Fibroblast of villous mesenchyme (primary cell): Measurements from ENCODE around the gene PARVA. TPM values are rescaled to one million over a fixed set of nuclear protein-coding genes. Genes with fewer than 3 reads are reported as not detected.

Experiments used
- DNase-seq: peaks from one replicate; pipeline ENCODE4 v3.0.0-alpha.2; 2010; ENCODE audit warnings: low read depth
- H3K4me3 ChIP-seq: 2 replicates; pipeline ENCODE4 v1.5.1; 2011; ENCODE audit warnings: low read depth, mild to moderate bottlenecking, low read length
- total RNA-seq: library from RNA; depleted of rRNA; stranded (reverse); fragments of >200 nt; gene quantifications from 2 replicates; pipeline ENCODE4 v1.2.3, GENCODE V29; 2012
- TF ChIP-seq, protein P1 (sequence below): IDR thresholded peaks from 2 replicates; pipeline ENCODE4 v1.5.1; 2012; ENCODE audit warnings: low read depth, mild to moderate bottlenecking, low read length; ENCODE audit not compliant: insufficient read depth

The PARVA gene
- total RNA-seq, 1 donor, result 76.4 TPM

GRCh38 chr11:12538889-12539421 is 161.6 kb downstream of the PARVA start:
- TF ChIP-seq, protein P1, sequence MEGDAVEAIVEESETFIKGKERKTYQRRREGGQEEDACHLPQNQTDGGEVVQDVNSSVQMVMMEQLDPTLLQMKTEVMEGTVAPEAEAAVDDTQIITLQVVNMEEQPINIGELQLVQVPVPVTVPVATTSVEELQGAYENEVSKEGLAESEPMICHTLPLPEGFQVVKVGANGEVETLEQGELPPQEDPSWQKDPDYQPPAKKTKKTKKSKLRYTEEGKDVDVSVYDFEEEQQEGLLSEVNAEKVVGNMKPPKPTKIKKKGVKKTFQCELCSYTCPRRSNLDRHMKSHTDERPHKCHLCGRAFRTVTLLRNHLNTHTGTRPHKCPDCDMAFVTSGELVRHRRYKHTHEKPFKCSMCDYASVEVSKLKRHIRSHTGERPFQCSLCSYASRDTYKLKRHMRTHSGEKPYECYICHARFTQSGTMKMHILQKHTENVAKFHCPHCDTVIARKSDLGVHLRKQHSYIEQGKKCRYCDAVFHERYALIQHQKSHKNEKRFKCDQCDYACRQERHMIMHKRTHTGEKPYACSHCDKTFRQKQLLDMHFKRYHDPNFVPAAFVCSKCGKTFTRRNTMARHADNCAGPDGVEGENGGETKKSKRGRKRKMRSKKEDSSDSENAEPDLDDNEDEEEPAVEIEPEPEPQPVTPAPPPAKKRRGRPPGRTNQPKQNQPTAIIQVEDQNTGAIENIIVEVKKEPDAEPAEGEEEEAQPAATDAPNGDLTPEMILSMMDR, result no peak
- no peak for DNase-seq

GRCh38 chr11:12539572-12539971 is 162.2 kb downstream of the PARVA start:
- H3K4me3 ChIP-seq, result no peak overlapping the region
- DNase-seq, result peak; percentile 90
- TF ChIP-seq, protein P1, result no peak

More at GRCh38 chr11:12538889-12539421, 161.6 kb downstream of the PARVA start:
- no peak overlapping the region for H3K4me3 ChIP-seq

DNA sequence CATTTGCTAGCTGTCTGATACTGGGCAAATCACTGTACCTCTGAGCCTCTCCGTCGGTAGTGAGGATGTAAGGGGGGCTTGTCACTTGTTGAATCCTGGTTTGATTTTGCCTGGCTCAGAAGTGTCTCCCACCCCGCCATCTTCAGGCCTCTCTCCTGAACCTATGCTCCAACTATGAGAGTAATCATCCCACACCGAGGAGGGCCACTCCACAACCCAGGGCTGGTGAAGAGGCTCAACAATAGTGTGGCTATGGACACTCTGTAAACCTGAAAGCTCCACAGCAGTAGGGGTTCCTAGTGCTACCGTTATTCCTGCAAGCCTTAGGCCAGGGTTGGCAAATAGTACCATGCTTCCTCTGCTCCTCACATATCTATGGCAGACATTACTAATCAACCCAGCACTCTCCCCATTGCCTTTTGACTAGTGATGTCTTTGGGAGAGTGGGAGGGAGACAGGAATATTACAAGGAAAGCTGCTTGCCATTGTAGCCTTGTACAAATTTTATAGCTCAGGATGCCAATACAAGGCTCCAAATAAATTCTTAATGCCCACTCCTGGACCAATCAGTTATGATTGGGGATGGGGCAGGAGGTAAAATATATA is 162.8 kb downstream of the PARVA start:
- peak; percentile 40 for DNase-seq
- TF ChIP-seq, protein P1, result no peak

GRCh38 chr11:12540913-12541582 is 163.7 kb downstream of the PARVA start:
- no peak overlapping the region for H3K4me3 ChIP-seq
- TF ChIP-seq, protein P1, result peak; percentile 46

More for the DNA sequence above, 162.8 kb downstream of the PARVA start:
- H3K4me3 ChIP-seq, result no peak overlapping the region

DNA sequence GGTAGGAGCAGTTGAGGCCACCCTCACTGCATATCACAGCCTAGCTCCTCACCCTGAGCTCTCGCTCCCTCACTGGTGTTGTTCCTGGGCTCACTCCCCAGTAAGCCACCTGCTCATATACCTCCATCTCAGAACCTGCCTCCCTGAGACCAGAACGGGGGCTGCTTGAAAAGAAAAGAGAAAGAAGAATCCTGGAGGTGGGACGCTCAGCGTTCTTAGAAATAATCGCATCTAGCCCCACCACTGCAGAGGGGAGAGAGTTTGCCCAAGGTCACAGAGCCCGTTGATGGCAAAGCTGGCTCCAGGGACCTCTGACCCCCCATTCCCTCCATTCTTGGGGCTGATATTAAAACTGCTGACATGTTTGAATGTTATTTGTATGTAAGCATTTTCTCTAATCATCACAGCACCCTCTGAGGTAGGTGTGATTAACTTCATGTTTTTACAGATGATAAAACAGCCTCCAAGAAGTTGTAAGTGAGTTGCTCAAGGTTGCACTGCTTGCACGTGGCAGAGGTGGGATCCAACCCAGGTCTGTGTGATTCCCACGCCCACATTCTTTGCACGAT is 164.3 kb downstream of the PARVA start:
- H3K4me3 ChIP-seq, result no peak overlapping the region
- TF ChIP-seq, protein P1, result no peak
- DNase-seq, result no peak

More at GRCh38 chr11:12540913-12541582, 163.7 kb downstream of the PARVA start:
- peak; percentile 72 for DNase-seq

DNA sequence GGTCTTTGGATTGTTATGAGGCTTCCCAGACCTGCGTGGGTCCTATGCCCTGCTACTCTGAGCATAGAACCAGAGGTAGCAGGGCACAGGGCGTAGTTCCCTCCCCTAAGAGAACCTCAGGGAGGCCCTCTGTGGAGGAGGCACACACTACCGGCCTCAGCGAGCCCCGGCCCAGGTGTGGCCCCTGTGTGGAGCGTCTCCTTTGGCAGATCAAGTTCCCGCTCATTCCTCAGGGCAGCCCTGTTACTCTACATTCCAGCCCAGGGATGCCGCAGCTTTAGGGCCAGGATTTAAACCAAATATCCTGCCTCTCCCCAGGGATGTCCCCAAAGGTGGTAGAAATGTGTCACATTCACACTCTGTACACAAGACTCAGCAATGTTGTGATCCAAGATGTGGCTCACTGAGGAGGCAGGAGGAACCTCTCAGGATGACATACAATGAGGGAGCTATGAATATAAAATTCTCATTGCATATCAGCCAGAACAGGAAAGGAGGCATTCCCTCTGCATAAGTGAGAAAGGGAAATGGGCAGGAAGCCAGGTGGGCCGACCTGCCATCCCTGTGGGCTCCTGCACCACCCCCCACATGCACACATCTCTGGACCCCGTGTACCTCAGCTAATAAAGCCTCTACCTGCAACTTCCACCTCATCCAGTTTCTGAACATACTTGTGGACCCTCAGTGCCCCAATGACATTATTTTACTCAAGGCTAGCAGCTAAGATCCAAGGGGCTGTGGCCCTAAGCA is 165.0 kb downstream of the PARVA start:
- H3K4me3 ChIP-seq, result no peak overlapping the region
- DNase-seq, result no peak
- TF ChIP-seq, protein P1, result no peak
